Endothelial cell of umbilical vein (primary cell): ENCODE measurements around the gene PLG. TPM values are rescaled to one million over a fixed set of nuclear protein-coding genes. Genes with fewer than 3 reads are reported as not detected.

ENCODE experiments used
- BruUV-seq: library from RNA; stranded (reverse); fragments of 400-500 nt; replicated peaks from 2 replicates; lab custom pipeline; 2021; lab: Mats Ljungman, UMichigan
- CTCF ChIA-PET: fragments of 300-600, 350-600 bp; sonication (Branson Sonifier 250); formaldehyde crosslinking; loops from one replicate; lab custom pipeline; 2021; ENCODE audit warnings: antibody characterized with exemption, inconsistent platforms; lab: Charles Lee
- POLR2A ChIA-PET: fragments of 300-600, 350-600 bp; sonication (Branson Sonifier 250); formaldehyde crosslinking; loops from one replicate; lab custom pipeline; 2021; ENCODE audit warnings: antibody characterized with exemption, inconsistent platforms; lab: Charles Lee
- DNase-seq: peaks from one replicate; pipeline ENCODE4 v3.0.0-alpha.2; 2011; ENCODE audit warnings: low read depth, low spot score
- FAIRE-seq: peaks from 2 replicates; lab custom pipeline; 2011; peaks lifted over from hg19 to GRCh38; lab: Jason Lieb, UNC
- H2AFZ ChIP-seq: 2 replicates; pipeline ENCODE4 v1.6.0; 2012; ENCODE audit warnings: low read depth, low read length, control low read depth, inconsistent platforms
- H3K27ac ChIP-seq: 2 replicates; pipeline ENCODE4 v1.5.1; 2011; ENCODE audit warnings: low read depth, mild to moderate bottlenecking, control low read depth, low read length, moderate library complexity; ENCODE audit not compliant: insufficient read depth
- H3K27me3 ChIP-seq, 2 experiments: 2 replicates each; pipeline versions ENCODE4 v1.6.0 to v1.6.1; 2011; ENCODE audit warnings: low read length in 2 of 2, mixed read lengths in 1 of 2; ENCODE audit not compliant: control insufficient read depth in 2 of 2, insufficient read depth in 2 of 2
- H3K36me3 ChIP-seq, 2 experiments: 2 replicates in 1 of 2; 3 replicates in 1 of 2; pipeline ENCODE4 v1.5.1; 2011; ENCODE audit warnings: low read length in 2 of 2, mild to moderate bottlenecking in 1 of 2, moderate library complexity in 1 of 2; ENCODE audit not compliant: control insufficient read depth in 2 of 2, insufficient read depth in 2 of 2; ENCODE audit errors: extremely low read depth in 1 of 2
- H3K4me1 ChIP-seq: 3 replicates; pipeline ENCODE4 v1.5.1; 2011; ENCODE audit warnings: mild to moderate bottlenecking, low read length; ENCODE audit not compliant: control insufficient read depth, insufficient read depth; ENCODE audit errors: extremely low read depth
- H3K4me2 ChIP-seq: 2 replicates; pipeline ENCODE4 v1.6.1; 2011; ENCODE audit warnings: low read length, control low read depth, mixed read lengths; ENCODE audit not compliant: insufficient read depth
- H3K4me3 ChIP-seq, 3 experiments: fragments of 200-600 bp in 1 of 3; sonication (generic), shearing (Covaris generic) in 1 of 3; replicated peaks in 1 of 3; 2 replicates each; pipeline ENCODE4 v1.5.1; 2011 to 2016; ENCODE audit warnings: control low read depth in 3 of 3, low read length in 3 of 3, mild to moderate bottlenecking in 2 of 3, inconsistent platforms in 1 of 3, low read depth in 1 of 3, moderate library complexity in 1 of 3; ENCODE audit not compliant: insufficient read depth in 1 of 3
- H3K79me2 ChIP-seq: 2 replicates; pipeline ENCODE4 v1.6.0; 2012; ENCODE audit warnings: low read length, inconsistent platforms; ENCODE audit not compliant: control insufficient read depth, insufficient read depth
- H3K9ac ChIP-seq: replicated peaks from 2 replicates; pipeline ENCODE3; 2011; ENCODE audit warnings: low read length, control low read depth; ENCODE audit not compliant: insufficient read depth; ENCODE audit errors: extremely low read depth
- H3K9me1 ChIP-seq: replicated peaks from 3 replicates; pipeline ENCODE4 v1.6.0; 2011; ENCODE audit warnings: mild to moderate bottlenecking, low read length; ENCODE audit not compliant: control insufficient read depth, insufficient read depth; ENCODE audit errors: extremely low read depth
- H3K9me3 ChIP-seq: replicated peaks from 2 replicates; pipeline ENCODE4 v1.5.1; 2012; ENCODE audit warnings: low read length, inconsistent platforms; ENCODE audit not compliant: control insufficient read depth, insufficient read depth
- H4K20me1 ChIP-seq: replicated peaks from 2 replicates; pipeline ENCODE3; 2011; ENCODE audit warnings: mild to moderate bottlenecking, low read length; ENCODE audit not compliant: control insufficient read depth, insufficient read depth; ENCODE audit errors: extremely low read depth
- CTCF ChIP-seq, 2 donors: IDR thresholded peaks; 1 replicate in 1 of 2; 2 replicates in 1 of 2; pipeline ENCODE4 v1.5.1; 2011; ENCODE audit warnings: low read length in 2 of 2, mild to moderate bottlenecking in 2 of 2, moderate library complexity in 2 of 2, control low read depth in 1 of 2, inconsistent platforms in 1 of 2, low read depth in 1 of 2; ENCODE audit not compliant: insufficient read depth in 1 of 2; ENCODE audit errors: extremely low read depth in 1 of 2
- EZH2 ChIP-seq: IDR thresholded peaks from 2 replicates; pipeline ENCODE4 v1.6.1; 2012; ENCODE audit warnings: borderline replicate concordance, low read depth, mild to moderate bottlenecking, moderate library complexity, low read length, inconsistent platforms; ENCODE audit not compliant: severe bottlenecking
- FOS ChIP-seq: IDR thresholded peaks from 2 replicates; pipeline ENCODE4 v1.6.1; 2011; ENCODE audit warnings: mild to moderate bottlenecking, low read length, moderate library complexity, borderline replicate concordance; ENCODE audit not compliant: insufficient read depth
- GATA2 ChIP-seq: IDR thresholded peaks from 2 replicates; pipeline ENCODE4 v1.7.0; 2011; ENCODE audit warnings: low read depth, mild to moderate bottlenecking, moderate library complexity, mixed read lengths, low read length; ENCODE audit not compliant: insufficient read length, insufficient read depth
- JUN ChIP-seq: IDR thresholded peaks from 2 replicates; pipeline ENCODE4 v1.6.1; 2011; ENCODE audit warnings: borderline replicate concordance, low read depth; ENCODE audit not compliant: insufficient read length, insufficient read depth
- MYC ChIP-seq: IDR thresholded peaks from one replicate; pipeline ENCODE4 v1.6.1; 2011; ENCODE audit warnings: mild to moderate bottlenecking, low read depth, low read length
- POLR2A ChIP-seq: IDR thresholded peaks from 2 replicates; pipeline ENCODE4 v1.6.1; 2012; ENCODE audit warnings: low read depth, mild to moderate bottlenecking, control low read depth, low read length
- POLR2AphosphoS5 ChIP-seq: IDR thresholded peaks from 2 replicates; pipeline ENCODE4 v1.6.1; 2012; ENCODE audit warnings: low read depth, mild to moderate bottlenecking, control low read depth, low read length, moderate library complexity; ENCODE audit not compliant: insufficient read depth
- dilution Hi-C: fragments of 300-500 bp; cut with MboI; formaldehyde crosslinking; loops from one replicate; pipeline ENCODE4 v1.15.0; 2019; ENCODE audit warnings: low sequenced_read_pairs; ENCODE audit not compliant: extremely low pct_ligation_motif_present
- intact Hi-C: fragments of 100-400 bp; cut with micrococcal nuclease; formaldehyde crosslinking; loops from one replicate; pipeline ENCODE4 v1.10.0; 2022
- polyA plus RNA-seq, 4 experiments: library from polyadenylated mRNA; depleted of rRNA in 3 of 4; stranded (reverse) in 3 of 4; unstranded in 1 of 4; fragments of >200 nt; gene quantifications; 2 replicates each; pipeline versions ENCODE4 v1.2.1 to v1.2.3, GENCODE V29; 2011 to 2012; ENCODE audit warnings: missing spikeins in 1 of 4
- total RNA-seq: library from RNA; stranded (reverse); gene quantifications from 2 replicates; pipeline ENCODE4 v1.2.3, GENCODE V29; 2021
- TF ChIP-seq, protein P1 (sequence below): IDR thresholded peaks from 2 replicates; pipeline ENCODE4 v1.6.1; 2011; ENCODE audit not compliant: insufficient read depth, insufficient read length

PLG gene
- total and polyA plus RNA-seq, 2 donors (not counting 3 experiments of a cell fraction or from before 2014, with no cell fraction given): not detected

GRCh38 chr6:160734627-160735026 is 32.6 kb downstream of the PLG start:
- no peak overlapping the region for H3K9ac ChIP-seq
- intact Hi-C loops (no loop called here), dilution Hi-C loops (no loop called here)
- BruUV-seq: no TSS peak
- no peak overlapping the region for H3K4me3 ChIP-seq
- H4K20me1 ChIP-seq: no peaks in the 10 kb centered on the region
- no peaks in the 10 kb centered on the region for H3K9me1 ChIP-seq
- TF ChIP-seq JUN (no peak), POLR2AphosphoS5 (no peak), GATA2 (no peak), EZH2 (no peak), CTCF (IDR thresholded peaks at IDR 0.05; ENCODE audit: extremely low read depth in 1 of 2, insufficient read depth in 1 of 2, low read depth in 1 of 2, low read length in 2 of 2) (no peak), FOS (no peak), POLR2A (no peak), MYC (no peak)
- TF ChIP-seq, protein P1, sequence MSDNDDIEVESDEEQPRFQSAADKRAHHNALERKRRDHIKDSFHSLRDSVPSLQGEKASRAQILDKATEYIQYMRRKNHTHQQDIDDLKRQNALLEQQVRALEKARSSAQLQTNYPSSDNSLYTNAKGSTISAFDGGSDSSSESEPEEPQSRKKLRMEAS: no peak
- H3K27me3 ChIP-seq: no peaks in the 10 kb centered on the region
- CTCF ChIA-PET: interaction anchor here (1.2 to 2.9 kb wide), 4 partner anchors 11 to 639 kb away, joined by 4 to 17 read pairs (median 10); no protein-coding TSS in a partner anchor
- no peaks in the 10 kb centered on the region for H3K4me1 ChIP-seq
- no peak overlapping the region for H2AFZ ChIP-seq
- no peaks in the 10 kb centered on the region for H3K36me3 ChIP-seq
- no peaks in the 10 kb centered on the region for H3K79me2 ChIP-seq
- POLR2A ChIA-PET: no interaction called here
- no peak for DNase-seq
- no peak overlapping the region for H3K27ac ChIP-seq
- H3K9me3 ChIP-seq: no peaks in the 10 kb centered on the region
- no peak overlapping the region for H3K4me2 ChIP-seq
- FAIRE-seq: no peak
